ENCODE data around the gene PCDHGA8.
"Not testable (repeated sequence)": the region's sequence is repeated elsewhere in the genome, so short reads cannot be mapped to it uniquely, and the experiment has no call there.

PCDHGA8 gene

DNA sequence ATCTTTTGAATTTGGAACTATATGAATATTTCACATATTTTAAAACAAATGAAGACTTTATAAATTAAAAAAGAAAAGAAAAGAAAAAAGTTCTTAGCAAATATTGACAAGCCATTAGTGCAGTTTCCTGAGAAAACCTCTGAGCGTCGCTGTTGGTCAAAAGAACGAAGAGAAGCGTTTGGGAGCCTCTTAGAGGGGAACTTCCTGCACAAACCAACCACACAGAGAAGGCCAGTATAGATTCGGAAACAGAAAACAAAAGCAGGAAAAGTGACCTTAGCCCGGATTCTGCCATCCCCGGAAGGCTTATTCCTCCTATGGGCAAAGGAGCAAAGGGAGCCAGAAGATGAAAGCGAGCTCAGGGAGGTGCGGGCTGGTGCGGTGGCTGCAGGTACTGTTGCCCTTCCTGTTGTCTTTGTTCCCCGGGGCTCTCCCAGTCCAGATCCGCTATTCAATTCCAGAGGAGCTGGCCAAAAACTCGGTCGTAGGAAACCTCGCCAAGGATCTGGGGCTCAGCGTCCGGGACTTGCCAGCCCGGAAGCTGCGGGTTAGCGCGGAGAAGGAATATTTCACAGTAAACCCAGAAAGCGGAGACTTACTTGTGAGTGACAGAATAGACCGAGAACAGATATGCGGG, 32.5 kb upstream of the PCDHGA8 start, which contains the start of gene PCDHGB2:
Gene PCDHGB2, plus strand, starts transcription at position 205 of the 637 bp plus-strand sequence. Its CDS starts 142 bp downstream, at position 347.
- H3K9me3 Mint-ChIP-seq, result peaks cover 38% of the 10 kb centered on the region
- H3K4me3 Mint-ChIP-seq, result peak within 1 kb of the TSS; percentile 65
- H3K27me3 Mint-ChIP-seq, result peaks cover 63% of the 10 kb centered on the region
- DNase-seq, result no peak
- CTCF ChIA-PET, result interaction anchor here (0.7 to 1.1 kb wide), 5 partner anchors 10 to 204 kb away, joined by 3 to 6 read pairs (median 4); partner anchors contain the start of genes PCDHGA11, PCDHGA3 and PCDHGB3
- H3K36me3 Mint-ChIP-seq, result peaks cover 12% of the 10 kb centered on the region
- H3K4me1 Mint-ChIP-seq, result no peaks in the 10 kb centered on the region
- H3K27ac Mint-ChIP-seq, result peak within 1 kb of the TSS; percentile 33

DNA sequence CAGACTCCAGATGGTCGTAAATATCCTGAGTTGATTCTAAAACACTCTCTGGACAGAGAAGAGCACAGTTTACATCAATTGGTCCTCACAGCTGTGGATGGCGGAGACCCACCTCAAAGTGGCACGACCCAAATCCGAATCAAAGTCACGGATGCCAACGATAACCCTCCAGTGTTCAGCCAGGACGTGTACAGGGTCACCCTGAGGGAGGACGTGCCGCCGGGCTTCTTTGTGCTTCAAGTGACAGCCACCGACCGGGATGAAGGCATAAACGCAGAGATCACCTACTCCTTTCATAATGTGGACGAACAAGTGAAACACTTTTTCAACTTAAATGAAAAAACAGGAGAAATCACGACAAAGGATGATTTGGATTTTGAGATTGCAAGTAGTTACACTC, 31.7 kb upstream of the PCDHGA8 start:
- H3K9me3 Mint-ChIP-seq, result peaks cover 41% of the 10 kb centered on the region

DNA sequence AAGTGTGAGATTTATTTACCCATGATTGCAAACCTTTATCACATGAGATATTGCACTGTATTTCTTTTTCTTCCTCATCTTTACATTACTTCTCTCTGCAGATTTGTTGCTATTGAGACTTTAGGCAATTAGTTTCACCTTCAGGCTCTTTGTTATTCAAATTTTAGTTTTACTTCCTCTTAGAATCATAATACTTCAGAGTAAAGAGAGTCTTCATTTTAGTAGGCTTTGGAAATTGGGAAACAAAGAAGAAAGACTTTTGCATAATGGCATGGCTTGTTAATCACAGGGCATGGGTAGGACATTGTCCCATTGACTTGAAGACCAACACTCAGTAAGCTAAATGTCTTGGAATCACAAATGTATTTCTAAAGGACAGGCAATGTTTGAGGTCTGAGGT, 29.7 kb upstream of the PCDHGA8 start:
- Mint-ChIP-seq H3K27ac (no peak overlapping the region), H3K4me1 (no peaks in the 10 kb centered on the region), H3K9me3 (peaks cover 38% of the 10 kb centered on the region), H3K4me3 (no peak overlapping the region), H3K27me3 (peaks cover 63% of the 10 kb centered on the region), H3K36me3 (peaks cover 12% of the 10 kb centered on the region)
- CTCF ChIA-PET, result interaction anchor here (1.5 kb wide), 1 partner anchor 44 kb away, joined by 4 read pairs; no protein-coding TSS in a partner anchor
- DNase-seq, result no peak

More for the DNA sequence above, 31.7 kb upstream of the PCDHGA8 start:
- peaks cover 12% of the 10 kb centered on the region for H3K36me3 Mint-ChIP-seq
- no peaks in the 10 kb centered on the region for H3K4me1 Mint-ChIP-seq
- no peak for DNase-seq
- H3K27ac Mint-ChIP-seq, result peak overlapping the region; percentile 42
- peaks cover 63% of the 10 kb centered on the region for H3K27me3 Mint-ChIP-seq
- H3K4me3 Mint-ChIP-seq, result peak overlapping the region; percentile 18
- CTCF ChIA-PET, result interaction anchor here (0.7 to 1.1 kb wide), 2 partner anchors 9 to 152 kb away, joined by 3 to 6 read pairs; partner anchors contain the start of gene PCDHGB3

DNA sequence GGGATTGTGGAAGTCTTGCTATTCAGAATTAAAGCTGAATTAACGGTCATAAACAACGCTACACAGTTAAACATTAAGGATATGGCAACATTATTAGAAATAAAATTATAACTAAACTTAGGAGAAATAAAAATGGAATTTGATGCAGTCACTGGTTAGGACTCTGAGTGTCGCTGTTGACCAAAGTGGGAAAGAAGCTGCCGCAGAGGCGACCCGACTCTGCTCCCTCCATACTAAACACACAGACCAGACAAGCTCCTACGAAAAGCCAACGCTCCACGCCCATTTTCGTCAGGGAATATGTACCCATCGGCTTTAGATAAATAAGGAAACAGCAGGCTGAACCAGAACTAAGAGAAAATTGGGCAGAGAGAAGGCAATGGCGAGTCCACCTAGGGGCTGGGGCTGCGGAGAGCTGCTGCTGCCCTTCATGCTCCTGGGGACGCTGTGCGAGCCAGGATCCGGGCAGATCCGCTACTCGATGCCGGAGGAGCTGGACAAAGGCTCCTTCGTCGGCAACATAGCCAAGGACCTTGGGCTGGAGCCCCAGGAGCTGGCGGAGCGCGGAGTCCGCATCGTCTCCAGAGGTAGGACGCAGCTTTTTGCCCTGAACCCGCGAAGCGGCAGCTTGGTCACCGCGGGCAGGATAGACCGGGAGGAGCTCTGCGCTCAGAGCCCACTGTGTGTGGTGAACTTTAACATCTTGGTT, 28.3 kb upstream of the PCDHGA8 start, which contains the start of gene PCDHGA5:
Gene PCDHGA5, plus strand, starts transcription at position 211 of the 709 bp plus-strand sequence. Its CDS starts 169 bp downstream, at position 380.
- H3K9me3 Mint-ChIP-seq, result peaks cover 38% of the 10 kb centered on the region
- DNase-seq, result no peak

DNA sequence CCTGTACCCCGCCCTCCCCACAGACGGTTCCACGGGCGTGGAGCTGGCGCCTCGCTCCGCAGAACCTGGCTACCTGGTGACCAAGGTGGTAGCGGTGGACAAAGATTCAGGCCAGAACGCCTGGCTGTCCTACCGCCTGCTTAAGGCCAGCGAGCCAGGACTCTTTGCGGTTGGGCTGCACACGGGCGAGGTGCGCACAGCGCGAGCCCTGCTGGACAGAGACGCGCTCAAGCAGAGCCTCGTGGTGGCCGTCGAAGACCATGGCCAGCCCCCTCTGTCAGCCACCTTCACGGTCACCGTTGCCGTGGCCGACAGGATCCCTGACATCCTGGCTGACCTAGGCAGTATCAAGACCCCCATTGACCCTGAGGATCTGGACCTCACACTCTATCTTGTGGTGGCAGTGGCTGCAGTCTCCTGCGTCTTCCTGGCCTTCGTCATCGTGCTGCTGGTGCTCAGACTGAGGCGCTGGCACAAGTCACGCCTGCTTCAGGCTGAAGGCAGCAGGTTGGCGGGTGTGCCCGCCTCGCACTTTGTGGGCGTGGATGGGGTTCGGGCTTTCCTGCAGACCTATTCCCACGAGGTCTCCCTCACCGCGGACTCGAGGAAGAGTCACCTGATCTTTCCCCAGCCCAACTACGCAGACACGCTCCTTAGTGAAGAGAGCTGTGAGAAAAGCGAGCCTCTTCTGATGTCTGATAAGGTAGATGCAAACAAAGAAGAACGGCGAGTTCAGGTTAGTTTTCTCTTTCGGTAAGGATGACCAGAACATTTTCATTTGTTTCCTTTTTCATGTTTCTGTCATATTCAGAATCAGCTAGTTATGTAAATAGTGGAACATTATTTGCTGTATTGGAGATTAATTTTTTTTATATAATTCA, 26.2 kb upstream of the PCDHGA8 start:
- no peak for DNase-seq
- CTCF ChIA-PET, result no interaction called here
- Mint-ChIP-seq H3K4me3 (no peak overlapping the region), H3K4me1 (peaks cover 2% of the 10 kb centered on the region), H3K27me3 (peaks cover 72% of the 10 kb centered on the region), H3K36me3 (peaks cover 8% of the 10 kb centered on the region), H3K9me3 (peaks cover 34% of the 10 kb centered on the region), H3K27ac (no peak overlapping the region)

More for the DNA sequence above, 28.3 kb upstream of the PCDHGA8 start, which contains the start of gene PCDHGA5:
- CTCF ChIA-PET, result interaction anchor here (0.7 to 1.5 kb wide), 4 partner anchors 16 to 57 kb away, joined by 3 to 4 read pairs (median 3); partner anchors contain the start of genes PCDHGA1 and PCDHGA11
- Mint-ChIP-seq H3K4me3 (no peak within 1 kb of the TSS), H3K4me1 (no peaks in the 10 kb centered on the region), H3K27me3 (peaks cover 67% of the 10 kb centered on the region), H3K36me3 (peaks cover 12% of the 10 kb centered on the region), H3K27ac (peak within 1 kb of the TSS; percentile 24)

DNA sequence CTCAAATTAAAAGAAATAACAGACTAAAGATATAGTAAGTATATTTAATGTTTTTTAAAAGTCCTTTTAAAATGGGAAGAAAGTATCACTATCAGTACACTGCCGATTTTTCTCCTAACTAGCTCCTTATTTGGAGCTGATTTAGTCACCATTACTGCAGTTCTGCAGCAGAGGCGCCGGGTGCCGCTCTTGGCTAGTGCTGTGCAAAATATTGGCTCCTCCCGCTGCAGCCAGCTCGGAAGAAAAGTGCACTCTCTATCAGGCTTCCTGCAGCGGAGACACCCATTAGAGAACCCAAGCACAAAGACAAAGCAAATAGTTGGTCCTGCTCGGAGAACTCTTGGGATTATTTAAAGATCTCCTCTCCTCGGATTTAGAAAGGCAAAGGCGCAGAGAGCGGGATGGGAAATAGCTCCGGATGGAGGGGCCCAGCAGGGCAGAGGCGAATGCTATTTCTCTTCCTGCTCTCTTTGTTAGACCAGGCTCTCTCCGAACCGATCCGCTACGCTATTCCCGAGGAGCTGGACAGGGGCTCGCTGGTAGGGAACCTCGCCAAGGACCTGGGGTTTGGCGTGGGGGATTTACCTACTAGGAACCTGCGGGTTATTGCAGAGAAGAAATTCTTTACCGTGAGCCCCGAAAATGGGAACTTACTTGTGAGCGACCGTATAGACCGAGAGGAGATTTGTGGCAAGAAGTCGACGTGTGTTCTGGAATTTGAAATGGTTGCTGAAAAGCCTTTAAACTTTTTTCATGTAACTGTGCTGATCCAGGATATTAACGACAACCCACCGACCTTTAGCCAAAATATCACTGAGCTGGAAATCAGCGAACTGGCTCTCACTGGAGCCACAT, 22.2 kb upstream of the PCDHGA8 start, which contains the start of gene PCDHGB3:
Gene PCDHGB3, plus strand, starts transcription at position 249 of the 855 bp plus-strand sequence. Its CDS starts 153 bp downstream, at position 402.
- Mint-ChIP-seq H3K9me3 (peaks cover 31% of the 10 kb centered on the region), H3K4me3 (peak within 1 kb of the TSS; percentile 62), H3K27ac (no peak within 1 kb of the TSS), H3K27me3 (peaks cover 74% of the 10 kb centered on the region), H3K4me1 (peaks cover 4% of the 10 kb centered on the region), H3K36me3 (peaks cover 4% of the 10 kb centered on the region)
- CTCF ChIA-PET, result interaction anchor here (0.7 to 2.0 kb wide), 27 partner anchors 10 to 549 kb away, joined by 3 to 12 read pairs (median 3); partner anchors contain the start of genes PCDHA5, PCDHGA12, PCDHGB4 and PCDHGB5
- peak; percentile 53 for DNase-seq

DNA sequence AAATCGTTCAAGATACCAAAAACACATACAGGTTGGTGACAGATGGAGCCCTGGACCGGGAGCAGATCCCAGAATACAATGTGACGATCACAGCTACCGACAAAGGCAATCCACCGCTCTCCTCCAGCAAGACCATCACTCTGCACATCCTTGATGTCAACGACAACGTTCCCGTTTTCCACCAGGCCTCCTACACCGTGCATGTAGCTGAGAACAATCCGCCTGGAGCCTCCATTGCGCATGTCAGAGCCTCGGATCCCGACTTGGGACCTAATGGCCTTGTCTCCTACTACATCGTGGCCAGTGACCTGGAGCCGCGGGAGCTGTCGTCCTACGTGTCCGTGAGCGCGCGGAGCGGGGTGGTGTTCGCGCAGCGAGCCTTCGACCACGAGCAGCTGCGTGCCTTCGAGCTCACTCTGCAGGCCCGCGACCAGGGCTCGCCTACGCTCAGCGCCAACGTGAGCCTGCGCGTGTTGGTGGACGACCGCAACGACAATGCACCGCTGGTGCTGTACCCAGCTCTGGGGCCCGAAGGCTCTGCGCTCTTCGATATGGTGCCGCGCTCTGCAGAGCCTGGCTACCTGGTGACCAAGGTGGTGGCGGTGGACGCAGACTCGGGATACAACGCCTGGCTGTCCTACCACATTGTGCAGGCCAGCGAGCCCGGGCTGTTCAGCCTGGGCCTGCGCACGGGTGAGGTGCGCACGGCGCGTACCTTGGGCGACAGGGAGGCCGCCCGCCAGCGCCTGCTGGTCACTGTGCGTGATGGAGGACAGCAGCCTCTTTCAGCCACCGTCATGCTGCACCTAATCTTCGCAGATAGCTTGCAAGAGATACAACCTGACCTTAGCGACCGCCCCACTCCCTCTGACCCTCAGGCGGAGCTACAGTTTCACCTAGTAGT, 20.6 kb upstream of the PCDHGA8 start:
- peaks cover 70% of the 10 kb centered on the region for H3K27me3 Mint-ChIP-seq
- peaks cover 4% of the 10 kb centered on the region for H3K4me1 Mint-ChIP-seq
- CTCF ChIA-PET, result interaction anchor here (1.3 to 1.6 kb wide), 2 partner anchors 52 to 58 kb away, joined by 3 read pairs; partner anchors contain the start of genes PCDHGA12 and TAF7
- no peak overlapping the region for H3K27ac Mint-ChIP-seq
- peaks cover 27% of the 10 kb centered on the region for H3K9me3 Mint-ChIP-seq
- peaks cover 4% of the 10 kb centered on the region for H3K36me3 Mint-ChIP-seq
- no peak overlapping the region for H3K4me3 Mint-ChIP-seq
- DNase-seq, result no peak

DNA sequence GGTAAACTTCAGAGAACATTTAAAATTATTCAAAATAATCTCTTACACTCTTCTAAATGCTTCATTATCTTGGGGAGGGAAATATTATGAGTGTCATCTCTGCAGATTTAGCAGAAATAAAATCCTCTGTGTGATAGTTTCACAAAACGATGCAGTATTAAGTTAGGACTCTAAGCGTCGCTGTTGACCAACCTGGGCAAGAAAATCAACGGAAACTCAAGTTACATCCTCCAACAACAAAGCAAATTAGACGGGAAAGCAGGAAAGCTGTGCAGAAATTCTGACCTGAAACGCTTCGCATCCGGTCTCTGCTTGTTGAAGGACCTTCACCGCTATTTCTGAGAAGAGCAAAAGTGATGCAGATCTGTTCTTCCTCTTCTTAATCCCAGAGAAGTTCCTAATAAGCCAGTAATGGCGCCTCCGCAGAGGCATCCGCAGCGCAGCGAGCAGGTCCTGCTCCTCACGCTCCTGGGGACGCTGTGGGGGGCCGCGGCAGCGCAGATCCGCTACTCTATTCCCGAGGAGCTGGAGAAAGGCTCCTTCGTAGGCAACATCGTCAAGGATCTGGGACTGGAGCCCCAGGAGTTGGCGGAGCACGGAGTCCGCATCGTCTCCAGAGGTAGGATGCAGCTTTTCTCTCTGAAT, 18.6 kb upstream of the PCDHGA8 start, which contains the start of gene PCDHGA6:
Gene PCDHGA6, plus strand, starts transcription at position 219 of the 645 bp plus-strand sequence. Its CDS starts 193 bp downstream, at position 412.
- peak within 1 kb of the TSS; percentile 12 for H3K4me3 Mint-ChIP-seq
- CTCF ChIA-PET, result interaction anchor here (1.0 to 1.7 kb wide), 6 partner anchors 17 to 140 kb away, joined by 3 to 6 read pairs (median 4); partner anchors contain the start of gene PCDHGA10
- no peak for DNase-seq

DNA sequence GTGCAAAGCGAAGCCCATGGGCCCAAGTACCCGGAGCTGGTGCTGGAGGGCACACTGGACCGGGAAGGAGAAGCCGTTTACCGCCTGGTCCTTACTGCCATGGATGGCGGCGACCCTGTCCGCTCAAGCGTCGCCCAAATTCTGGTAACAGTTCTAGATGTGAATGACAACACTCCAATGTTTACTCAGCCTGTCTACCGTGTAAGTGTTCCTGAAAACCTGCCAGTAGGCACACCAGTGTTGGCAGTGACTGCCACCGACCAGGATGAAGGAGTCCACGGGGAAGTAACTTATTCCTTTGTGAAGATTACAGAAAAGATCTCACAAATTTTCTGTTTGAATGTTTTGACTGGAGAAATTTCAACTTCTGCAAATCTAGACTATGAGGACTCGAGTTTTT, 17.8 kb upstream of the PCDHGA8 start:
- H3K4me1 Mint-ChIP-seq, result peaks cover 4% of the 10 kb centered on the region
- H3K4me3 Mint-ChIP-seq, result no peak overlapping the region
- no peak for DNase-seq
- CTCF ChIA-PET, result interaction anchor here (1.0 to 1.6 kb wide), 4 partner anchors 22 to 139 kb away, joined by 3 to 6 read pairs (median 4); partner anchors contain the start of gene PCDHGA10
- peaks cover 29% of the 10 kb centered on the region for H3K9me3 Mint-ChIP-seq
- H3K27ac Mint-ChIP-seq, result no peak overlapping the region
- peaks cover 4% of the 10 kb centered on the region for H3K36me3 Mint-ChIP-seq
- H3K27me3 Mint-ChIP-seq, result peaks cover 61% of the 10 kb centered on the region

More for the DNA sequence above, 18.6 kb upstream of the PCDHGA8 start, which contains the start of gene PCDHGA6:
- no peak within 1 kb of the TSS for H3K27ac Mint-ChIP-seq
- peaks cover 67% of the 10 kb centered on the region for H3K27me3 Mint-ChIP-seq
- H3K9me3 Mint-ChIP-seq, result peaks cover 29% of the 10 kb centered on the region
- peaks cover 4% of the 10 kb centered on the region for H3K36me3 Mint-ChIP-seq
- H3K4me1 Mint-ChIP-seq, result peaks cover 4% of the 10 kb centered on the region

DNA sequence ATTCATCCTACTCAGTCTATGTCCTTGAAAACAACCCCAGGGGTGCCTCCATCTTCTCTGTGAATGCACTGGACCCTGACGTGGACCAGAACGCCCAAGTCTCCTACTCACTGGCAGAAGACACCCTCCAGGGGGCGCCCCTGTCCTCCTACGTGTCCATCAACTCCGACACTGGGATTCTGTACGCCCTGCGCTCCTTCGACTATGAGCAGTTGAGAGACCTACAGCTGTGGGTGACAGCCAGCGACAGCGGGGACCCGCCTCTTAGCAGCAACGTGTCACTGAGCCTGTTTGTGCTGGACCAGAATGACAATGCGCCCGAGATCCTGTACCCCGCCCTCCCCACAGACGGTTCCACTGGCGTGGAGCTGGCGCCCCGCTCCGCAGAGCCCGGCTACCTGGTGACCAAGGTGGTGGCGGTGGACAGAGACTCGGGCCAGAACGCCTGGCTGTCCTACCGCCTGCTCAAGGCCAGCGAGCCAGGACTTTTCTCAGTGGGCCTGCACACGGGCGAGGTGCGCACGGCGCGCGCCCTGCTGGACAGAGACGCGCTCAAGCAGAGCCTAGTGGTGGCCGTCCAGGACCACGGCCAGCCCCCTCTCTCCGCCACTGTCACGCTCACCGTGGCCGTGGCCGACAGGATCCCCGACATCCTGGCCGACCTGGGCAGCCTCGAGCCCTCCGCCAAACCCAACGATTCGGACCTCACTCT, 16.8 kb upstream of the PCDHGA8 start:
- H3K36me3 Mint-ChIP-seq, H3K27ac Mint-ChIP-seq, CTCF ChIA-PET, H3K4me1 Mint-ChIP-seq, DNase-seq, H3K4me3 Mint-ChIP-seq: not testable (repeated sequence)
- peaks cover 29% of the 10 kb centered on the region for H3K9me3 Mint-ChIP-seq
- H3K27me3 Mint-ChIP-seq, result peaks cover 56% of the 10 kb centered on the region
